Measurements from ENCODE around the gene MIPOL1.

The MIPOL1 gene

GRCh38 chr14:37601865-37602264 is 404.1 kb downstream of the MIPOL1 start:
- no peak for TF ChIP-seq CTCF (IDR thresholded peaks at IDR 0.05; ENCODE audit: unreplicated experiment in 3 of 3)
- Mint-ChIP-seq H3K27me3 (ENCODE audit: low read depth) (peaks cover 100% of the 10 kb centered on the region), H3K4me3 (no peak overlapping the region), H3K27ac (no peak overlapping the region), H3K9me3 (no peaks in the 10 kb centered on the region), H3K4me1 (peaks cover 16% of the 10 kb centered on the region), H3K36me3 (ENCODE audit: low read depth) (no peaks in the 10 kb centered on the region)

Measured in nephron (organoid).